HG03039 (cell line): ENCODE measurements around the gene CRELD2.

Experiments used
- ATAC-seq: cut with Tn5 transposase; IDR thresholded peaks from one replicate; pipeline ENCODE4 v1.9.1; 2021; ENCODE audit warnings: mild to moderate bottlenecking, moderate library complexity; ENCODE audit not compliant: unreplicated experiment

Gene CRELD2

DNA sequence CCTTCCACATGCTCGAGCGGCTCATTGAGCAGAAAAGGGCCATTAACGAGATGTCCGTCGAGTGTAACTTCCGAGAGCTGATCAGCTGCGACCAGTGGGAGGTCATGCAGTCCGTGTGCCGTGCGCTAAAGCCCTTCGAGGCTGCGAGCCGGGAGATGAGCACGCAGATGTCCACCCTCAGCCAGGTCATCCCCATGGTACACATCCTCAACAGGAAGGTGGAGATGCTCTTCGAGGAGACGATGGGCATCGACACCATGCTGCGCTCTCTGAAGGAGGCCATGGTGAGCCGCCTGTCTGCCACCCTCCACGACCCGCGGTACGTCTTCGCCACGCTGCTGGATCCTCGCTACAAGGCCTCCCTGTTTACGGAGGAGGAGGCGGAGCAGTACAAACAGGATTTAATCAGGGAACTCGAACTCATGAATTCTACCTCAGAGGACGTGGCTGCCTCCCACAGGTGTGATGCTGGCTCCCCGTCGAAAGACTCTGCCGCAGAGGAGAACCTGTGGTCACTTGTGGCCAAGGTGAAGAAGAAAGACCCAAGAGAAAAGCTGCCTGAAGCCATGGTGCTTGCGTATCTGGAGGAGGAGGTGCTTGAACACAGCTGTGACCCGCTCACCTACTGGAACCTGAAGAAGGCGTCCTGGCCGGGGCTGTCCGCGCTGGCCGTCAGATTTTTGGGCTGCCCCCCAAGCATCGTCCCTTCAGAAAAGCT, 31.9 kb upstream of the CRELD2 start:
- no peak for ATAC-seq

DNA sequence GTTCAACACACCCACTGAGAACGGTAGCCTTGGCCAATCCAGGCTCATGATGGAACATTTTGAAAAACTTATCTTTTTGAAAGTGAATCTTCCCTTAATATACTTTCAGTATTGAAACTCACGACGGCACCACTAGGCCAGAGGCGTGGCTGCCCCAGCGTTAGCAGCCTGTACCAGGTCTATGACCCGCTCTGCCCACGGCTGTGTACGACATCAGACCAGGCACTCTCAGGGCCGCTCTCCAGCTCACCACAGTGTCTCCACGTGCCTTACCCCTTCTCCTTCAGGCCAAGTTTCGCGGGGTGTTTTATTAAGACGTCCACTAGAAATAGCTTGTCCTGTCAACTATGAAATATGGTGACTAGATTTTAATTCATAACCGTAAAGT, 31.4 kb upstream of the CRELD2 start:
- ATAC-seq = no peak

DNA sequence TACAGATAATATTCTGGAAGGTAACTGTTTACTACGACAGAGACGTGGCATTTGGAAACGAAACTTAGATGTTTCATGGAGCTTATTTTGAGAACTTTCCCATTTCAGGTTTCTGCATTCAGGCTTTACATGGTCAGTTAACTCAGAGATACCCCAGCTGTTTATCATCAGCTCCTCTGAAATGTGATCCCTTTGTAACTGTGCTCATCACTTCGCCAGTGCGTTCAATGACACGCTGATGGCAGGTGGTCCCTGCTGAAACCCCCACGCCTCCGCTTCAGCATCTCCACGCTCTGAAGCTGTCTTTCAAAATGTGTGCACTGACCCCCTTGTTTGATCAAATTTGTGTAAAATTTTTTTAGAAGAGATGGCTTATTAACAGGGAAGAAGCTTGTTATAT, 30.7 kb upstream of the CRELD2 start:
- no peak for ATAC-seq

DNA sequence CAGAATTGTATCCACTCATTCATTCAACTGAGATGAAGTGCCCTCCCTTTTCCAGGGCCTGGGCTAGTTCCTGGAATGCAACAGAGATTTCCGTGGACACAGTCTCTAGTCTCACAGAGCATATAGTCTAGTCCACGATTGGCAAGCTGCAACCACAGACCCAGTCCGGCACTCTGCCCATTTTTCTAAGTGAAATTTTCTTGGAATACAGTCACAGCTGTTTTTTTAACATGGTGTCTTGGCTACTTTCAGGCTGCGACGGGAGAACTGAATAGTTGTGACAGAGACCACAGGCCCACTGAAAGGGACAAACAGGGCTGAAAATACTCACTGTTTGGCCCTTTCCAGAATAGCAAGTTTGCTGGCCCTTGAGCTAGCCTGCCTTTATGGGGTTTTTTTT, 29.4 kb upstream of the CRELD2 start:
- ATAC-seq = no peak

DNA sequence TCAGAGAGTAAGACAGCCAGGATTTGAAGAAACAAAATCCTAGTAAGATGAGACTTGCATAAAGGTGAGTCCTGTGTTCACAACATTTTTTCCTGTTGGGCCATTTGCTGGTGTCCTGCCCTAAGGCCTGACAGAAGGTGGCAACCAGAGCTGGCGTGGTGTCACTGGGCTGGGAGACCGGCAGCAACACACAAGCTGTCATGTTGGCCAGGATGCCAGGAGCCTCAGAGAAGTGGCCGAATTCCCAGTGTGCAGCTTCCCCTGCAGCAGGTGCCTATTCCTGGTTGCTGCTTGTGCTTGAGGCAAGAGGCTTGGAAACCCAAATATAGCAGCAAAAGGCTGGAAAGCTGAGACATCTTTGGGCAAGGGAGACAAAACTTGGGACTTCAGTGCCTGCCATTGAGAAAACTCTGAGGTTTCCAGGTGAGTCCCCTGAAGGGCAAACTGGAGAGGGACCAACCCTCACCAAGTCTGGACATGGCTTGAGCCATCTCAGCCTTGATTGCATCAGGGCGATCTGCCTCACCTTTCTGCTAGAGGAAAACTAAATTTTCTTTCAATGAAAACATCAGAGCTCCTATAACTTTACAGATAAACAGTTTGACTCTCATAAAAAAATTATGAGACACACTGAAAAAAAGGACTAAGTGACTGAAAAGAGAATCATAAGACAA, 26.1 kb upstream of the CRELD2 start:
- ATAC-seq = no peak

DNA sequence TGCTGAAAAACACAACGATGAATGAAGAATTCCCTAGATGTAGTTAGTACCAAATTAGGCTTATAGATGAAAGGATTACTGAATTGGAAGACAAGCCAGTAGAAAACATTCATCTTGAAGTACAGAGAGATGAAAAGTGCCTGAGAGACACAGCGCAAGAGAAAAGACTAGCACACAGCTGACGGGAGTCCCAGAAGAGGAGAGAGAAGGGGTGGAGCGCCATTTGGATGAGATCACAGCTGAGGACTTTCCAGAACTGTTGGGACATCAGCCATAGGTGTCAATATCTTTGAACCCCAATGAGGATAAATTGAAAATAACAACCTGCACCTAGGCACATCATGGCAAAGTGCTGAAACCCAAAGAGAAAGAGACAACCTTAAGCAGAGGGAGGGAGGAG, 25.4 kb upstream of the CRELD2 start:
- no peak for ATAC-seq

DNA sequence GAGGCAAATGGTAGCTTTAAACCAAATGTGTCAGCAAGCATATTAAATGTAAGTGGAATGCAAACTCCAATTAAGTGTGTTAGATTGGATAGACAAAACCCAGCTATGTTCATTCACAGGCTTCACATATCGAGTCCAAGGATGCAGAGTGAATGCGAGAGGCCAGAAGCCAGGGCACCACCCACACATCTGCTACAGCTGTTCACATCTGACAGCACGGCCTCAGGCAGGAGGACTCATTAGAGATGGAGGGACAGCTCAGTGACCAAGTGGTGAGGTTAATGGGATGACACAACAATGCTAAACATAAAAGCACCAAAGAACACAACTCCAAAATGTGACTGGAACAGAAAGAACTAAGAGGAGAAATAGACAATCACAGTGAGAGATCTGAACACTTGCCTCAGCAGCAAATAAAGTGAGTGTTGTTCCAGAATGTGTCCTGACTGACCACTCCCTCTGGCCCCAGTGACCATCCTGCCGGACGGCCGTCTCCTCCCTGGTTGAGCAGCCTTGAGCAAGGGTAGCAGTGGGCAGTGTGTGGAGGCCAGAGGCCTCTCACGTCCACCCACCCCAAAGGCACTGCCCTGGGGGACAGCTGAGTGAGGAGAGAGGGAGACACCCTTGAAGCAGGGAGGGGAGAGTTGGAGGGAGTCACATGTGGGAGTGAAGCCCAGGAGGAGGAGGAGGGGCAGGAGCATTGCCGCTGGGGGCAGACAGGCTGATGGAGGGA, 23.9 kb upstream of the CRELD2 start:
- ATAC-seq = no peak

DNA sequence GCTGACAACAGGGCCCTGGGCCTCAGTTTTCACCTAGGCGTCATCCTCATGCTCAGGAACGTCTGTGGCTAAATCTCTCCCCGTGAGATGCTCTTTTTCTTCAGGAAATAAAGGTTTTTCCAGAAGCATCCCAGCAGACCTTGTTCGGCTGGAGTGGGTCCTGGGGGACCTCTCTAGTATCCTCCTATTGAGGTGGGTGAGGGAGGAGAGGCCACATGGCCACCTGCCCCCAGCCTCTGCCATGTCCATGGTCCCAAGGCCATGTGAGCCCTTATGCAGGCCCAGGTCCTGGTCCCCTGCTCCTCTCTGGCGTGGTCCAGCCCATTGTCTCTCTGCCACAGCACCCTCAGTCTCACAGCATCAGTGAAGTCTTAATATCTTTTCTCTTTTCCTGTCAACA, 22.2 kb upstream of the CRELD2 start:
- no peak for ATAC-seq

DNA sequence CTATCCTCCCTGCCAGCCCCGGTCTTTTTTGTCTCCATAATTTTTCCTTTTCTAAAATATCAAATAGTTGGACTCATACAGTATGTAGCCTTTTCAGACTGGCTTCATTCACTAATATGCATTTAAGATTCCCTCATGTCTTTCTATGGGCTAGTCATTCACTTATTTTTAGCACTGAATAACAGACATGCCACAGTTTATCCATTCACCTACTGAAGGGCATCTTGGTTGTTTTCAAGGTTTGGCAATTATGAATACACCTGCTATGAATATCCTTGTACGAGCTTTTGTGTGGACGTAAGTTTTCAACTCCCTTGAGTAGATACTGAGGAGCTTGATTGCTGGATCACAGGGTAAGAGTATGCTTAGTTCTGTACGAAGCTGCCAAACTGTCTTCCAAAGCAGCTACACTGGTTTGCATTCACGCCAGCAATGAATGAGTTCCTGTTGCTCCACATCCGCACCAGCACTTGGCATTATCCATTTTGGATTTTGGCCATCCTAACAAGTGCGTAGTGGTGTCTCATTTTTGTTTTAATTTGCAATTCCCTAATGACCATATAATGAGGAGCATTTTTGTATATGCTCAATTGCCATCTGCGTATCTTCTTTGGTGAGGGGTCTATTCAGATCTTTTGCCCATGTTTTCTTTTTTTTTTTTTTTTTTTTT, 21.3 kb upstream of the CRELD2 start:
- ATAC-seq = no peak

DNA sequence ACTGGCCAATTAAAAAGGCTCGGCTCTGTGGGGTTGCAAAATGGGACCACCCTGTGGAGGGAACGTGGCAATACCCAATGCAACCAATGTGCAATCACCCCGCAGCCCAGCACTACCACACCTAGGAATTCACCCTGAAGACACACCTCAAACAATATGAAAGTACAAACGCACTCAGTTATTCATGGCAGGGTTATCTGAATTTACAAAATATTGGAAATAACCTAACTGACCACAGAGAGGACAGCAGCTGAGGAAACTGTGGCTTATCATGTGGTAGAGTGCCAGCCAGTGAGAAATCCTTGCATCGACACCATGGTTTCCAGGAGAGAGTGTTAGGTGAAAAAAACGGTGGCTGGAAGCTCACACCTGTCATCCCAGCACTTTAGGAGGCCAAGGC, 18.9 kb upstream of the CRELD2 start:
- no peak for ATAC-seq

DNA sequence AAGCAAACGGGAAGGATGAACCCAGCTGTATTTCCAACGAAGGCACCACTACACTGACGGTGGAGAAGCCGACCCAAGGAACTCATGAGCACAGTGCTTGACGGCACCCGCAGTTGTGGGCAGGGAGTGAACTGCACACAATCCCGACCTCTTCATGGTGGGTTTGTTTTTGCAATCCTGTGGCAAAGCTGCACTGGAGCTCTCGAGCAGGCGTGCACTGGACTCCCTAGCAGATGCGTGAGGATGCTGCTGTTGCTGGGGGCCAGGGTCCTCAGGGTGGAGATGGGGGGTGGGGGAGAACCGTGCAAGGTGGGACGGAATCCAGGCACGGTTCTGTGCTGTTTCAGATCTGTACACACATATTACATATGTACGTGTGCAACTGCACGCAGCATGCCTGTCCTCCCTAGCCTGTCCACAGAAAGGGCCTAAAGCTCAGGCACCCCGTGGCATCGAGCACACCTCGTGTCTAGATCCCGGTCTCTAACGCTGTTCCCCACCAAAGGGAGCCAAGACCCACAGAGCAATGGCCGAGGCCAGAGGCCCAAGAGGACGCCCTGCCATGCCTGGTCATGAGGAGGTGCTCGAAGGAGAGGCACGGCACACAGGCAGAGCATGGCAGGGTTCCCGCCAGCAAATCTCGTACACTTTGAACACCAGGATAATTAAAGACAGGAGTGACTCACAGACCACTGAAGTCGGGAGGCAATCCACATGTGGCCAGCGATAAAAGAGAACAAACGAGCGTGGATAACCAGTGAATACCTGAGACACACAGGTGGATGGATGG, 17.8 kb upstream of the CRELD2 start:
- ATAC-seq = no peak

DNA sequence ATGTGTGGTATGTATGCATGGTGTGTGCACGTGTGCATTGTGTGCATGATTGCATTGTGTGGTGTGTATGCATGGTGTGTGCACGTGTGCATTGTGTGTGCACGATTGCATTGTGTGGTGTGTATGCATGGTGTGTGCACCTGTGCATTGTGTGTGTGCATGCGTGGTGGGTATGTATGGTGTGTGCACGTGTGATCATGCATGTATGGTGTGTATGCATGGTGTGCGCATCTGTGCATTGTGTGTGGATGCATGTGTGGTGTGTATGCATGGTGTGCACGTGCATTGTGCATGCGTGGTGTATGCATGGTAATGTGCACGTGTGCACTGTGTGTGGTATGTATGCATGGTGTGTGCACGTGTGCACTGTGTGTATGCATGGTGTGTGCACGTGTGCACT, 17.0 kb upstream of the CRELD2 start:
- ATAC-seq = no peak

DNA sequence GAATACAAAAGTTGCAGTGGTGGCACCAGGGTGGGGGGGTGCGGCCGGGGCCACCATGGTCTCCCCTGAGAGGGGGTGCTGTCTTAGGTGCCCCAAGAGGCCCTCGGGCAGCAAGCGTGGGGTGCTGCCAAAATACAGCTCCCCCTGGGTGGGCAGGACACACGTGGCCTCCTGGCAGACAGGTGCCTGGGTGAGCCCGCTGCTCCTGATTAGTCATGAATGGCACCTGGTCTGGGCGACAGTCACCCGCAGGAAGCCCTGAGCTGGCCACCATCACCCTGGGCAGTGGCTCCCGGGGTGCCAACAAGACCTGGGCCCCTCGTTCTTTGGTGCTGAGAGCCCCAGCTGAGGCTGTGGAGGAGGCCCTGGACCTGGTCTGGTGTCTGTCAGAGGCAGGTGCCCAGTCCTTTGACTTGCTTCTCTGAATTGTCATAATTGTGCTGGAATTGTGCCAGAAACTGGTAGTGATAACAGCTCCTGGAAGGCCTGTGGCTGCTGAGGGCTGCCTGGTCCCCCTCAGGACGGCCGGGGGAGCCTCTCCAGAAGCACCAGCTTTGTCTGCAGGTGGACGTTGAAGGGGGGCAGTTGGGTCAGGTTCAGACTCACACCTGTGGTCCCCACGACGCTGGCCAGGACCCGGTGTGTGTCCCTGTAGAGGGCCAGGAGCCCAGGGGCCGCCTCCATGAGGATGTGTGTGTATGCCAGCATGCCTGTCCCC, 15.0 kb upstream of the CRELD2 start:
- ATAC-seq = no peak

DNA sequence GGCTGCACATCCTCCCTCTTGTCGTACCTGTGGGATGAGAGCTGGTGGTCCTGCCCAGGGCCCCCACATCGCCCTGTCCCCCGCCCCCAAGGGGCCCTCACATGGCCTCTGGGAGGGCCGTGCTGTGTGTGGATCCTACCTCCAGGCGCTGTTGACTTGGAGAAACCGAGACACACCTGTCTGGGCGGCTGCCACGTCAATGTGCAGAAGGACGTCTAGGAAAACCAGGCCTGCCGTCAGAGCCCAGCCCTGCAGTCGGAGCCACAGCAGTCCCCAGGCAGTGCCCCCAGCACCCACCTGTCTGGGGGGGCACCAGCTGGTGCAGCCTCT, 14.4 kb upstream of the CRELD2 start:
- no peak for ATAC-seq

DNA sequence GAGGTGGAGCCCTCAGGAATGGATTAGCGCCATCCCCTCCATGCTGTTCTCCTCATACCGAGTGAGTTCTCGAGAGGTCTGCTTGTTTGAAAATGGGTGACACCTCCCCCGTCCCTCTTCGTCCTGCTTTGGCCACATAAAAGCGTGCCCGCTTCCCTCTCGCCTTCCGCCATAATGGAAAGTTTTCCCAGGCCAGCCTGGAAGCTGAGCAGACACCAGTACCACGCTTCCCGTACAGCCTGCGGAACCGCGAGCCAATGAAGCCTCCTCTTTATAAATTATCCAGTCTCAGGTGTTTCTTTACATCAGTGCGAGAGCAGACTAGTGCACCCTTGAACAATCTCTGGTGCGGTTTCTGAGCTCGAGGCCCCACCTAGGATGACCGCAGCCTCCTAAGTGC, 13.0 kb upstream of the CRELD2 start:
- ATAC-seq = no peak

DNA sequence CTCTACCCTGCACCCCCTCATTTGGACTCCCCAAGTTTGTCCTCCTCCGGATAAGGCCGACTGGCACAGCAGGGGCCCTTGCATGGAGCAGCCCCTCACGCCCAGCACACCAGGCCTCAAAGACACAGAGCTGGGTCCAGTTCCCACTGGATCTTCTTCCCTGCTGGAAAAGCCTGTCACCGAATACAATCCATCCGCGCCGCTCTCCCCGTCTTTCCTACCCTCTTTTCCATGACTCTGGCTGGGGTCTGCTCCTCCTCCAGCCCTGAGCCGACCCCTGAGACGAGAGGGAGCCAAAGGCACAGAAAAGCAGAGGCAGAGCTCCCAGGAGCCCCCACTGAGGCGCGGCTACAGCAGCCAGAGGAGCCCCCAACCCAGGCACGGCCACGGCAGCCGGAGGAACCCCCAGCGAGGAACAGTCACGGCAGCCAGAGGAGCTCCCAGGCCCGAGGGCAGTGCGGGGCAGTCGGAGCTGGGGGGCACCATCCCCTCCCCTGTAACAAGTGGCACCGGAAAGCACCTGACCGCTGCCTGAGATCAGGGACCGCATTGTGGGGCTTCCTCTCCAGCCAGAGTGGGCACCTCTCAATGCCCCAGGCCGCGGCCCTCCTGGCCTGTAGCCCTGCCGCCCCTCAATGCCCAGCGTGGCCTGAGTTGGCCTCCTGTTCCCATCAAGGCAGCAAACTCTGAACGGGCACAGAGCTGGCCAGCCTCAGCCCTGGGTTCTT, 12.2 kb upstream of the CRELD2 start:
- ATAC-seq = no peak

DNA sequence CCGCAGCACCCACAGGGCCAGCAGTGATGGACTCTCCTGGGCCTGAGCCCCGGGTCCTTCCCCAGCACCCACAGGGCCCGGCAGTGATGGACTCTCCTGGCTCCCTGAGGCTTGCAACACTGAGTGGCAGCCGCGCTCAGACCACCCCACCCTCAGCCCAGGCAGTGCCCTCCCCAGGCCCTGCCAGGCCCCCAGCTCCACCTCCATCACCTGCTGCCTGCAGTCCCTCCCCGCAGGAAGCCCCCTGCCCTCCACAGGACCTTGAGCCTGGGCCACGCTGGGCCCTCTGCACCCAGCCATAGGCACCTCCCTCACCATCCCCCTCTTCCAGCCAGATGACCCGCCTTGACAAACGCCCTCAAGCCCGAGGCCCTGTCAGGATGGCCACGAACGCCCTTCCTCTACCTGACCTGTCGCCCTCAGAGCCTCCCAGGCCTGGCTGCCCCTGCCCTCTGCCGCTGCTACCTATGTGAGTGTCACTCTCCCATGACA, 11.6 kb upstream of the CRELD2 start:
- ATAC-seq = no peak

DNA sequence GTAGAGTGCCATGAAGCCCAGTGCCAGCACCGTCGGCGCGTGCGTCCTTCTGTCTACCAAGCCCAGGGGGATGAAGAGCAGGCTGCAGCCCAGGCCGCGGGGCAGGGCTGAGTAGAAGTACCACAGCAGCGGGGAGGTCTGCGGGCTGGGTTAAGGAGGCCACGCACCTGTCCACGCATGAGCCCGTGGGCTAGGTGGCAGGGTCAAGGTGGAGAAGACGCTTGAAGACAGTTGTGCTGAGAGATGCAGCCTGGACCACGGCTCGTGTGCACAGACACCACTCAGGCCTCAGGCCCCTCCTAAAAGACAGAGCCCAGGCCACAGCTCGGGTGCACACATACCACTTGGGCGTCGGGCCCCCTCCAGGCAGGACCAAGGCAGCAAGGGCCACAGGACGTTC, 10.6 kb upstream of the CRELD2 start:
- ATAC-seq = no peak

DNA sequence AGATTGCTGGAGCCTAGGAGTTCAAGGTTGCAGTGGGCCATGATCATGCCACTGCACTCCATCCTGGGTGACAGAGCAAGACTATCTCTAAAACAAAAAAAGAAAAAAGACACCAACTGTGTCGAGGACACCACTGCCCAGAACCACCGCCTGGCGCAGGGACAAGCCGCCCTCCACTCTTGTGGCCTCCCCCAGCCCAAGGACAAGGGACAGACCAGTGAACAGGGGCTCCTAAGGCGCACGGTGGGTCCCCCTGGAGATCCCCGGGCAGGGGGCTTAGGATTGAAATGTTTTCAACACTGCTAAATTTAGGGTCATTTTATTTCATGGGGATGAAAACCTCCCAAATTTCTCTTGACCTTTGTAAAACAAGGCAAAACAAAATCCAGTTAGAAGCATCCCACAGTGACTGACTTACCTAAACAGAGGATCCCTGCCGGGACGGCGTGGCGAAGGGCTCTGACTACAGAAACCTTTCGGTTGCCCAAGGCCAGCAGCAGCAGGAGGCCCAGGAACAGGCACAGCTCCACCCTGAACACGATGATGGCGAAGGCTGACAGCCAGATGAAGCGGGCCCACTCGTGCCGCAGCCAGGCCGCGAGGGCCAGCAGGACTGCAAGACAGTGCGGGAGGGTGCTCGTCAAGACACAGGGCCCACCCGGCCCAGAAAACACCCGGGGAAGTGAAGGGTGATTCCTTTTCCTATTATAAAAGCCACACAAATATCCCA, 8.8 kb upstream of the CRELD2 start:
- no peak for ATAC-seq
